Measurements from ENCODE around the gene CNBP. TPM values are rescaled to one million over a fixed set of nuclear protein-coding genes. Genes with fewer than 3 reads are reported as not detected.
A peak's percentile ranks its signal among the peaks of the same experiment; 100 is the strongest.

Gene CNBP
- total and polyA plus RNA-seq, 2 of the 13 experiments (the other 11 are each of a cell fraction or from before 2014, with no cell fraction given), result 282 to 354 TPM

DNA sequence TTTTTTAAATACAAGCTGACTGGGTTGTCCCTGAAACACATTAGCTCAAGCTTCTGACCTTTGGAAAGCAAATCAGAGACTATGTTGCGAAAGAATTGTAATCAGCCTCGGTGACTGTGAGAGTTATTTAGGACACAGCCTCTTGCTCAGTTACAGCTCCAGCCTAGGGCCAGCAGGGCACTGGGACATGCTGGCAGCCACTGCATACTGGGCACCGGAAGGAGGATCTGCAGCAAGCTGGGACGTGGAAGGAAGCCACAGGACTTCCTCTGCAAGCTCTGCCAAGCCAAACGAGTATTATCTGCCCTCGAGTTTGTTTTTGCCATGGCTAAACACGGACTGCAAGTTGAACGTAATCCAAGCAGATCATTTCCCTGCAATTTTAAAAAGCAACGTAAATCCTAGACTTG, 41.3 kb upstream of the CNBP start (continued):
- TF ChIP-seq, protein P1, sequence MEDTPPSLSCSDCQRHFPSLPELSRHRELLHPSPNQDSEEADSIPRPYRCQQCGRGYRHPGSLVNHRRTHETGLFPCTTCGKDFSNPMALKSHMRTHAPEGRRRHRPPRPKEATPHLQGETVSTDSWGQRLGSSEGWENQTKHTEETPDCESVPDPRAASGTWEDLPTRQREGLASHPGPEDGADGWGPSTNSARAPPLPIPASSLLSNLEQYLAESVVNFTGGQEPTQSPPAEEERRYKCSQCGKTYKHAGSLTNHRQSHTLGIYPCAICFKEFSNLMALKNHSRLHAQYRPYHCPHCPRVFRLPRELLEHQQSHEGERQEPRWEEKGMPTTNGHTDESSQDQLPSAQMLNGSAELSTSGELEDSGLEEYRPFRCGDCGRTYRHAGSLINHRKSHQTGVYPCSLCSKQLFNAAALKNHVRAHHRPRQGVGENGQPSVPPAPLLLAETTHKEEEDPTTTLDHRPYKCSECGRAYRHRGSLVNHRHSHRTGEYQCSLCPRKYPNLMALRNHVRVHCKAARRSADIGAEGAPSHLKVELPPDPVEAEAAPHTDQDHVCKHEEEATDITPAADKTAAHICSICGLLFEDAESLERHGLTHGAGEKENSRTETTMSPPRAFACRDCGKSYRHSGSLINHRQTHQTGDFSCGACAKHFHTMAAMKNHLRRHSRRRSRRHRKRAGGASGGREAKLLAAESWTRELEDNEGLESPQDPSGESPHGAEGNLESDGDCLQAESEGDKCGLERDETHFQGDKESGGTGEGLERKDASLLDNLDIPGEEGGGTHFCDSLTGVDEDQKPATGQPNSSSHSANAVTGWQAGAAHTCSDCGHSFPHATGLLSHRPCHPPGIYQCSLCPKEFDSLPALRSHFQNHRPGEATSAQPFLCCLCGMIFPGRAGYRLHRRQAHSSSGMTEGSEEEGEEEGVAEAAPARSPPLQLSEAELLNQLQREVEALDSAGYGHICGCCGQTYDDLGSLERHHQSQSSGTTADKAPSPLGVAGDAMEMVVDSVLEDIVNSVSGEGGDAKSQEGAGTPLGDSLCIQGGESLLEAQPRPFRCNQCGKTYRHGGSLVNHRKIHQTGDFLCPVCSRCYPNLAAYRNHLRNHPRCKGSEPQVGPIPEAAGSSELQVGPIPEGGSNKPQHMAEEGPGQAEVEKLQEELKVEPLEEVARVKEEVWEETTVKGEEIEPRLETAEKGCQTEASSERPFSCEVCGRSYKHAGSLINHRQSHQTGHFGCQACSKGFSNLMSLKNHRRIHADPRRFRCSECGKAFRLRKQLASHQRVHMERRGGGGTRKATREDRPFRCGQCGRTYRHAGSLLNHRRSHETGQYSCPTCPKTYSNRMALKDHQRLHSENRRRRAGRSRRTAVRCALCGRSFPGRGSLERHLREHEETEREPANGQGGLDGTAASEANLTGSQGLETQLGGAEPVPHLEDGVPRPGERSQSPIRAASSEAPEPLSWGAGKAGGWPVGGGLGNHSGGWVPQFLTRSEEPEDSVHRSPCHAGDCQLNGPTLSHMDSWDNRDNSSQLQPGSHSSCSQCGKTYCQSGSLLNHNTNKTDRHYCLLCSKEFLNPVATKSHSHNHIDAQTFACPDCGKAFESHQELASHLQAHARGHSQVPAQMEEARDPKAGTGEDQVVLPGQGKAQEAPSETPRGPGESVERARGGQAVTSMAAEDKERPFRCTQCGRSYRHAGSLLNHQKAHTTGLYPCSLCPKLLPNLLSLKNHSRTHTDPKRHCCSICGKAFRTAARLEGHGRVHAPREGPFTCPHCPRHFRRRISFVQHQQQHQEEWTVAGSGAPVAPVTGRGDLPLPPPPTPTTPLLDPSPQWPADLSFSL (CRISPR knock-in tag; IDR thresholded peaks at IDR 0.05), result no peak
- TF ChIP-seq KDM6A (CRISPR knock-in tag; IDR thresholded peaks at IDR 0.05; ENCODE audit: low read depth) (0 out of 2 replicates have a peak, but pooled peaks have one; percentile 35), ZNF468 (CRISPR knock-in tag; IDR thresholded peaks at IDR 0.05) (no peak), ZNF557 (CRISPR knock-in tag; IDR thresholded peaks at IDR 0.05) (no peak), KDM4B (CRISPR knock-in tag; IDR thresholded peaks at IDR 0.05) (no peak), ARNTL (CRISPR knock-in tag; IDR thresholded peaks at IDR 0.05) (0 out of 2 replicates have a peak, but pooled peaks have one; percentile 20), ZNF224 (CRISPR knock-in tag; IDR thresholded peaks at IDR 0.05) (no peak), ZNF225 (CRISPR knock-in tag; IDR thresholded peaks at IDR 0.05) (no peak), ZNF792 (CRISPR knock-in tag; IDR thresholded peaks at IDR 0.05) (0 out of 2 replicates have a peak, but pooled peaks have one; percentile 65), ZNF781 (CRISPR knock-in tag; IDR thresholded peaks at IDR 0.05; ENCODE audit: borderline replicate concordance, not compliant biosample characterization) (no peak), ZNF251 (CRISPR knock-in tag; IDR thresholded peaks at IDR 0.05) (no peak), ZNF317 (CRISPR knock-in tag; IDR thresholded peaks at IDR 0.05) (no peak), RBM39 (IDR thresholded peaks at IDR 0.05; ENCODE audit: low read depth, low read length, poor library complexity, severe bottlenecking) (no peak), NBN (conservative IDR thresholded peaks at IDR 0.05) (no peak), ARNT (IDR thresholded peaks at IDR 0.05) (no peak), ZNF558 (CRISPR knock-in tag; IDR thresholded peaks at IDR 0.05; ENCODE audit: borderline replicate concordance) (no peak; the same call in 1 of the 2 replicates), SNRNP70 (IDR thresholded peaks at IDR 0.05; ENCODE audit: low read depth, low read length) (no peak)
- TF ChIP-seq, protein P2, sequence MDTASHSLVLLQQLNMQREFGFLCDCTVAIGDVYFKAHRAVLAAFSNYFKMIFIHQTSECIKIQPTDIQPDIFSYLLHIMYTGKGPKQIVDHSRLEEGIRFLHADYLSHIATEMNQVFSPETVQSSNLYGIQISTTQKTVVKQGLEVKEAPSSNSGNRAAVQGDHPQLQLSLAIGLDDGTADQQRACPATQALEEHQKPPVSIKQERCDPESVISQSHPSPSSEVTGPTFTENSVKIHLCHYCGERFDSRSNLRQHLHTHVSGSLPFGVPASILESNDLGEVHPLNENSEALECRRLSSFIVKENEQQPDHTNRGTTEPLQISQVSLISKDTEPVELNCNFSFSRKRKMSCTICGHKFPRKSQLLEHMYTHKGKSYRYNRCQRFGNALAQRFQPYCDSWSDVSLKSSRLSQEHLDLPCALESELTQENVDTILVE (CRISPR knock-in tag; IDR thresholded peaks at IDR 0.05), result no peak
- TF ChIP-seq, protein P3, sequence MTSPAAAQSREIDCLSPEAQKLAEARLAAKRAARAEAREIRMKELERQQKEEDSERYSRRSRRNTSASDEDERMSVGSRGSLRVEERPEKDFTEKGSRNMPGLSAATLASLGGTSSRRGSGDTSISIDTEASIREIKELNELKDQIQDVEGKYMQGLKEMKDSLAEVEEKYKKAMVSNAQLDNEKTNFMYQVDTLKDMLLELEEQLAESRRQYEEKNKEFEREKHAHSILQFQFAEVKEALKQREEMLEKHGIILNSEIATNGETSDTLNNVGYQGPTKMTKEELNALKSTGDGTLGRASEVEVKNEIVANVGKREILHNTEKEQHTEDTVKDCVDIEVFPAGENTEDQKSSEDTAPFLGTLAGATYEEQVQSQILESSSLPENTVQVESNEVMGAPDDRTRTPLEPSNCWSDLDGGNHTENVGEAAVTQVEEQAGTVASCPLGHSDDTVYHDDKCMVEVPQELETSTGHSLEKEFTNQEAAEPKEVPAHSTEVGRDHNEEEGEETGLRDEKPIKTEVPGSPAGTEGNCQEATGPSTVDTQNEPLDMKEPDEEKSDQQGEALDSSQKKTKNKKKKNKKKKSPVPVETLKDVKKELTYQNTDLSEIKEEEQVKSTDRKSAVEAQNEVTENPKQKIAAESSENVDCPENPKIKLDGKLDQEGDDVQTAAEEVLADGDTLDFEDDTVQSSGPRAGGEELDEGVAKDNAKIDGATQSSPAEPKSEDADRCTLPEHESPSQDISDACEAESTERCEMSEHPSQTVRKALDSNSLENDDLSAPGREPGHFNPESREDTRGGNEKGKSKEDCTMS (CRISPR knock-in tag; conservative IDR thresholded peaks at IDR 0.05), result no peak
- TF ChIP-seq, protein P4, sequence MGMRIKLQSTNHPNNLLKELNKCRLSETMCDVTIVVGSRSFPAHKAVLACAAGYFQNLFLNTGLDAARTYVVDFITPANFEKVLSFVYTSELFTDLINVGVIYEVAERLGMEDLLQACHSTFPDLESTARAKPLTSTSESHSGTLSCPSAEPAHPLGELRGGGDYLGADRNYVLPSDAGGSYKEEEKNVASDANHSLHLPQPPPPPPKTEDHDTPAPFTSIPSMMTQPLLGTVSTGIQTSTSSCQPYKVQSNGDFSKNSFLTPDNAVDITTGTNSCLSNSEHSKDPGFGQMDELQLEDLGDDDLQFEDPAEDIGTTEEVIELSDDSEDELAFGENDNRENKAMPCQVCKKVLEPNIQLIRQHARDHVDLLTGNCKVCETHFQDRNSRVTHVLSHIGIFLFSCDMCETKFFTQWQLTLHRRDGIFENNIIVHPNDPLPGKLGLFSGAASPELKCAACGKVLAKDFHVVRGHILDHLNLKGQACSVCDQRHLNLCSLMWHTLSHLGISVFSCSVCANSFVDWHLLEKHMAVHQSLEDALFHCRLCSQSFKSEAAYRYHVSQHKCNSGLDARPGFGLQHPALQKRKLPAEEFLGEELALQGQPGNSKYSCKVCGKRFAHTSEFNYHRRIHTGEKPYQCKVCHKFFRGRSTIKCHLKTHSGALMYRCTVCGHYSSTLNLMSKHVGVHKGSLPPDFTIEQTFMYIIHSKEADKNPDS (CRISPR knock-in tag; IDR thresholded peaks at IDR 0.05), result no peak

Data from HepG2 (cell line).